AG08395 (cell line): ENCODE results near the gene RPS29.

Experiments used
- DNase-seq: peaks from one replicate; pipeline ENCODE4 v3.0.0; 2012; ENCODE audit warnings: mixed read lengths, low spot score

RPS29 gene

GRCh38 chr14:49550286-49551184, 35.6 kb downstream of the RPS29 start:
- peak; percentile 10 for DNase-seq

- peak; percentile 30 for DNase-seq
Observed at GRCh38 chr14:49549881-49550280, 36.3 kb downstream of the RPS29 start.

- DNase-seq: no peak
Observed at GRCh38 chr14:49549446-49549845, 36.7 kb downstream of the RPS29 start.

- DNase-seq: peak; percentile 19
Observed at GRCh38 chr14:49546766-49547165, 39.4 kb downstream of the RPS29 start.

- DNase-seq: no peak
Observed at GRCh38 chr14:49545716-49546115, 40.5 kb downstream of the RPS29 start.

GRCh38 chr14:49545071-49545470, 41.1 kb downstream of the RPS29 start:
- no peak for DNase-seq

GRCh38 chr14:49541049-49541448, 45.1 kb downstream of the RPS29 start:
- DNase-seq: no peak

- no peak for DNase-seq
Observed at GRCh38 chr14:49538852-49539251, 47.3 kb downstream of the RPS29 start.
